ENCODE measurements around the gene FADS3.

- TF ChIP-seq, protein P1, sequence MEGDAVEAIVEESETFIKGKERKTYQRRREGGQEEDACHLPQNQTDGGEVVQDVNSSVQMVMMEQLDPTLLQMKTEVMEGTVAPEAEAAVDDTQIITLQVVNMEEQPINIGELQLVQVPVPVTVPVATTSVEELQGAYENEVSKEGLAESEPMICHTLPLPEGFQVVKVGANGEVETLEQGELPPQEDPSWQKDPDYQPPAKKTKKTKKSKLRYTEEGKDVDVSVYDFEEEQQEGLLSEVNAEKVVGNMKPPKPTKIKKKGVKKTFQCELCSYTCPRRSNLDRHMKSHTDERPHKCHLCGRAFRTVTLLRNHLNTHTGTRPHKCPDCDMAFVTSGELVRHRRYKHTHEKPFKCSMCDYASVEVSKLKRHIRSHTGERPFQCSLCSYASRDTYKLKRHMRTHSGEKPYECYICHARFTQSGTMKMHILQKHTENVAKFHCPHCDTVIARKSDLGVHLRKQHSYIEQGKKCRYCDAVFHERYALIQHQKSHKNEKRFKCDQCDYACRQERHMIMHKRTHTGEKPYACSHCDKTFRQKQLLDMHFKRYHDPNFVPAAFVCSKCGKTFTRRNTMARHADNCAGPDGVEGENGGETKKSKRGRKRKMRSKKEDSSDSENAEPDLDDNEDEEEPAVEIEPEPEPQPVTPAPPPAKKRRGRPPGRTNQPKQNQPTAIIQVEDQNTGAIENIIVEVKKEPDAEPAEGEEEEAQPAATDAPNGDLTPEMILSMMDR (IDR thresholded peaks at IDR 0.05) = no peak
- TF ChIP-seq POLR2A (IDR thresholded peaks at IDR 0.05) = no peak
Measured at GRCh38 chr11:61887839-61888494, 3.4 kb downstream of the FADS3 start.

All from testis (tissue), 2 donors.